H9 (cell line): ENCODE data around the gene ZNF679. TPM values are rescaled to one million over a fixed set of nuclear protein-coding genes. Genes with fewer than 3 reads are reported as not detected.

ENCODE experiments used
- DNase-seq: peaks from one replicate; pipeline ENCODE4 v3.0.0-alpha.2; 2017
- H2AFZ ChIP-seq: one replicate; pipeline ENCODE4 v1.6.1; 2013; ENCODE audit warnings: mild to moderate bottlenecking, low read length, control low read depth, moderate library complexity
- H2AK5ac ChIP-seq: 2 replicates; pipeline ENCODE4 v1.6.1; 2013; ENCODE audit warnings: low read length, control low read depth, mixed read lengths; ENCODE audit not compliant: insufficient read length
- H2BK120ac ChIP-seq: one replicate; pipeline ENCODE4 v1.6.1; 2013; ENCODE audit warnings: low read depth, mild to moderate bottlenecking, low read length, control low read depth, inconsistent platforms; ENCODE audit not compliant: poor library complexity, severe bottlenecking
- H2BK12ac ChIP-seq: 2 replicates; pipeline ENCODE4 v1.6.1; 2013; ENCODE audit warnings: low read length, control low read depth, mixed read lengths, low read depth; ENCODE audit not compliant: insufficient read length
- H2BK15ac ChIP-seq: 2 replicates; pipeline ENCODE4 v1.6.1; 2013; ENCODE audit warnings: low read depth, low read length, control low read depth
- H2BK20ac ChIP-seq: one replicate; pipeline ENCODE4 v1.6.1; 2013; ENCODE audit warnings: low read depth, mild to moderate bottlenecking, low read length, control low read depth, inconsistent platforms; ENCODE audit not compliant: poor library complexity, severe bottlenecking
- H2BK5ac ChIP-seq: 2 replicates; pipeline ENCODE4 v1.6.1; 2013; ENCODE audit warnings: low read length, control low read depth, mixed read lengths; ENCODE audit not compliant: insufficient read length
- H3K14ac ChIP-seq: 2 replicates; pipeline ENCODE4 v1.6.1; 2013; ENCODE audit warnings: low read length, control low read depth; ENCODE audit not compliant: insufficient read depth
- H3K18ac ChIP-seq: 2 replicates; pipeline ENCODE4 v1.6.1; 2013; ENCODE audit warnings: low read depth, mild to moderate bottlenecking, mixed read lengths, low read length, control low read depth; ENCODE audit not compliant: insufficient read length
- H3K23ac ChIP-seq: 2 replicates; pipeline ENCODE4 v1.6.1; 2013; ENCODE audit warnings: low read length, control low read depth, mixed read lengths, low read depth; ENCODE audit not compliant: insufficient read length
- H3K23me2 ChIP-seq: 2 replicates; pipeline ENCODE4 v1.6.1; 2013; ENCODE audit warnings: low read depth, mild to moderate bottlenecking, mixed read lengths, low read length, control low read depth; ENCODE audit not compliant: insufficient read length, poor library complexity, severe bottlenecking
- H3K27ac ChIP-seq: 2 replicates; pipeline ENCODE4 v1.5.1; 2013; ENCODE audit warnings: low read length, control low read depth, mixed read lengths, low read depth; ENCODE audit not compliant: insufficient read length
- H3K27me3 ChIP-seq: 2 replicates; pipeline ENCODE4 v1.6.1; 2013; ENCODE audit warnings: low read length, control low read depth, inconsistent platforms; ENCODE audit not compliant: insufficient read depth
- H3K4ac ChIP-seq: 2 replicates; pipeline ENCODE4 v1.6.1; 2013; ENCODE audit warnings: low read depth, mild to moderate bottlenecking, control low read depth, inconsistent platforms, low read length, moderate library complexity
- H3K4me1 ChIP-seq: 2 replicates; pipeline ENCODE4 v1.6.1; 2013; ENCODE audit warnings: low read length, control low read depth, inconsistent platforms; ENCODE audit not compliant: insufficient read depth
- H3K4me2 ChIP-seq: 2 replicates; pipeline ENCODE4 v1.6.1; 2013; ENCODE audit warnings: low read length, control low read depth, mixed read lengths; ENCODE audit not compliant: insufficient read length, insufficient read depth
- H3K56ac ChIP-seq: 2 replicates; pipeline ENCODE4 v1.6.1; 2013; ENCODE audit warnings: low read depth, mild to moderate bottlenecking, mixed read lengths, low read length, control low read depth; ENCODE audit not compliant: insufficient read length
- H3K79me1 ChIP-seq: 2 replicates; pipeline ENCODE4 v1.6.1; 2013; ENCODE audit warnings: low read depth, mild to moderate bottlenecking, moderate library complexity, low read length, control low read depth, inconsistent platforms; ENCODE audit not compliant: insufficient read depth, poor library complexity, severe bottlenecking
- H3K79me2 ChIP-seq: 2 replicates; pipeline ENCODE4 v1.6.1; 2013; ENCODE audit warnings: low read length, control low read depth, inconsistent platforms; ENCODE audit not compliant: insufficient read depth
- H3K9ac ChIP-seq: 2 replicates; pipeline ENCODE4 v1.6.1; 2013; ENCODE audit warnings: low read length, control low read depth, mixed read lengths; ENCODE audit not compliant: insufficient read length; ENCODE audit errors: extremely low read depth
- H3K9me3 ChIP-seq: one replicate; pipeline ENCODE4 v1.6.1; 2013; ENCODE audit warnings: low read depth, low read length, inconsistent platforms; ENCODE audit not compliant: control insufficient read depth
- H3T11ph ChIP-seq: one replicate; pipeline ENCODE4 v1.6.1; 2013; ENCODE audit warnings: mild to moderate bottlenecking, low read length, control low read depth, inconsistent platforms
- H4K20me1 ChIP-seq: one replicate; pipeline ENCODE4 v1.6.1; 2013; ENCODE audit not compliant: control insufficient read depth, insufficient read length, insufficient read depth
- H4K5ac ChIP-seq: 2 replicates; pipeline ENCODE4 v1.6.1; 2013; ENCODE audit warnings: low read depth, mild to moderate bottlenecking, mixed read lengths, low read length, control low read depth; ENCODE audit not compliant: insufficient read length
- H4K8ac ChIP-seq: replicated peaks from 2 replicates; pipeline ENCODE4 v1.6.1; 2013; ENCODE audit warnings: low read length, control low read depth, mixed read lengths, low read depth; ENCODE audit not compliant: insufficient read length
- H4K91ac ChIP-seq: 2 replicates; pipeline ENCODE4 v1.6.1; 2013; ENCODE audit warnings: low read depth, mild to moderate bottlenecking, moderate library complexity, mixed read lengths, low read length, control low read depth; ENCODE audit not compliant: insufficient read length
- H3K27ac Mint-ChIP-seq, 3 experiments: 2 replicates in 2 of 3; 3 replicates in 1 of 3; pipeline ENCODE4 v1.8.0; 2020 to 2021; ENCODE audit warnings: mixed read lengths in 3 of 3, mild to moderate bottlenecking in 1 of 3, moderate library complexity in 1 of 3
- H3K27me3 Mint-ChIP-seq: 2 replicates; pipeline ENCODE4 v1.8.0; 2021; ENCODE audit warnings: low read depth, mild to moderate bottlenecking, moderate library complexity, mixed read lengths
- H3K36me3 Mint-ChIP-seq, 3 experiments: 2 replicates in 2 of 3; 3 replicates in 1 of 3; pipeline ENCODE4 v1.8.0; 2020 to 2021; ENCODE audit warnings: low read depth in 3 of 3, mixed read lengths in 3 of 3; ENCODE audit not compliant: insufficient read depth in 1 of 3
- H3K4me1 Mint-ChIP-seq, 2 experiments: 2 replicates each; pipeline ENCODE4 v1.8.0; 2020; ENCODE audit warnings: mixed read lengths in 2 of 2
- H3K4me3 Mint-ChIP-seq, 2 experiments: 2 replicates in 1 of 2; 3 replicates in 1 of 2; pipeline ENCODE4 v1.8.0; 2020 to 2021; ENCODE audit warnings: mild to moderate bottlenecking in 2 of 2, mixed read lengths in 2 of 2, moderate library complexity in 1 of 2
- H3K9me3 Mint-ChIP-seq, 2 experiments: 2 replicates in 1 of 2; 3 replicates in 1 of 2; pipeline ENCODE4 v1.8.0; 2020; ENCODE audit warnings: mild to moderate bottlenecking in 2 of 2, mixed read lengths in 2 of 2, moderate library complexity in 1 of 2
- WGBS: extraction: QIAGEN DNeasy Blood & Tissue Kit; methylation state at CpG from one replicate; pipeline ENCODE4 v1.1.7; 2013; ENCODE audit warnings: missing lambda C conversion rate, low lambda C conversion rate, mixed read lengths; ENCODE audit not compliant: insufficient read length; ENCODE audit errors: extremely low coverage; 5-methylcytosine and 5-hydroxymethylcytosine counted together
- total RNA-seq: library from RNA; stranded (reverse); gene quantifications from 2 replicates; pipeline ENCODE4 v1.2.1, GENCODE V29; 2021
- TF ChIP-seq, protein P1 (sequence below): fragments of 200-600 bp; sonication (generic); conservative IDR thresholded peaks from 3 replicates; pipeline ENCODE4 v1.8.0; 2021; ENCODE audit warnings: antibody characterized with exemption, mild to moderate bottlenecking

The ZNF679 gene
- total RNA-seq, 1 experiment from 2014 or later = not detected

DNA sequence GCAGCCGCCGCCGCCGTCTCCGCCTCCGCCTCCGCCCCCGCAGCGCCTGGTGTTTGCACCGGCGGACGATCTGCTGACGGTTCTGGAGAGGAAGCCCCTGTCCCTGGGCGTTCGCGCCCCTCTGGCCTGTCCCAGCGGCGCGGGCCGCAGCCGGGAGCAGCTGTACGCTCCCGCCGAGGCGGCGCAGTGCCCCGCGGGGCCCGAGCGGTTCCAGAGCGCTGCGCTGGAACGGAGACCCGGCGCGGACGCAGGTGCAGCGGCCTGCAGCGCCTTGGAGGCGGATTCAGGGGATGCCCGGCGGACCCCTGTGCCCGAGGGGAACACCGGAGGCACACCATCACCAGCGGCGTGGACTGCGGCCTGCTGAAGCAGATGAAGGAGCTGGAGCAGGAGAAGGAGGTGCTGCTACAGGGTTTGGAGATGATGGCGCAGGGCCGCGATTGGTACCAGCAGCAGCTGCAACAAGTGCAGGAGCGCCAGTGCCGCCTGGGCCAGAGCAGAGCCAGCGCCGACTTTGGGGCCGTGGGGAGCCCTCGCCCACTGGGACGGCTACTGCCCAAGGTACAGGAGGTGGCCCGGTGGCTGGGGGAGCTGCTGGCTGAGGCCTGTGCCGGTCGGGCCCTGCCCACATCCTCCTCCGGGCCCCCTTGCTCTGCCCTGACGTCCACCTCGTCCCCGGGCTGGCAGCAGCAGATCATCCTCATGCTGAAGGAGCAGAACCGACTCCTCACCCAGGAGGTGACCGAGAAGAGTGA, 46.1 kb upstream of the ZNF679 start:
- H2BK20ac ChIP-seq = no peak overlapping the region

More for the DNA sequence above, 46.1 kb upstream of the ZNF679 start:
- no peak overlapping the region for H3K9ac ChIP-seq
- no peak overlapping the region for H3K56ac ChIP-seq
- H3K4me1 ChIP-seq = no peaks in the 10 kb centered on the region
- DNase-seq = no peak
- H3K27ac ChIP-seq = no peak overlapping the region
- WGBS = no CpG with 5 or more reads among the region's 66 CpGs
- H3K23me2 ChIP-seq = no peaks in the 10 kb centered on the region
- TF ChIP-seq, protein P1, sequence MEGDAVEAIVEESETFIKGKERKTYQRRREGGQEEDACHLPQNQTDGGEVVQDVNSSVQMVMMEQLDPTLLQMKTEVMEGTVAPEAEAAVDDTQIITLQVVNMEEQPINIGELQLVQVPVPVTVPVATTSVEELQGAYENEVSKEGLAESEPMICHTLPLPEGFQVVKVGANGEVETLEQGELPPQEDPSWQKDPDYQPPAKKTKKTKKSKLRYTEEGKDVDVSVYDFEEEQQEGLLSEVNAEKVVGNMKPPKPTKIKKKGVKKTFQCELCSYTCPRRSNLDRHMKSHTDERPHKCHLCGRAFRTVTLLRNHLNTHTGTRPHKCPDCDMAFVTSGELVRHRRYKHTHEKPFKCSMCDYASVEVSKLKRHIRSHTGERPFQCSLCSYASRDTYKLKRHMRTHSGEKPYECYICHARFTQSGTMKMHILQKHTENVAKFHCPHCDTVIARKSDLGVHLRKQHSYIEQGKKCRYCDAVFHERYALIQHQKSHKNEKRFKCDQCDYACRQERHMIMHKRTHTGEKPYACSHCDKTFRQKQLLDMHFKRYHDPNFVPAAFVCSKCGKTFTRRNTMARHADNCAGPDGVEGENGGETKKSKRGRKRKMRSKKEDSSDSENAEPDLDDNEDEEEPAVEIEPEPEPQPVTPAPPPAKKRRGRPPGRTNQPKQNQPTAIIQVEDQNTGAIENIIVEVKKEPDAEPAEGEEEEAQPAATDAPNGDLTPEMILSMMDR = no peak
- no peak overlapping the region for H2BK5ac ChIP-seq
- no peaks in the 10 kb centered on the region for H4K20me1 ChIP-seq
- peaks cover 55% of the 10 kb centered on the region for H3K9me3 ChIP-seq
- Mint-ChIP-seq H3K36me3 (peaks cover 11 to 19% (median 12%) of the 10 kb centered on the region in 3 experiments; a peak in 6 of 7 replicates), H3K27me3 (peaks cover 2% of the 10 kb centered on the region), H3K4me1 (no peaks in the 10 kb centered on the region), H3K4me3 (no peak overlapping the region), H3K27ac (no peak overlapping the region), H3K9me3 (peaks cover 75 to 92% of the 10 kb centered on the region in 2 experiments)
- no peaks in the 10 kb centered on the region; the same call in 1 of the 2 replicates for H3K27me3 ChIP-seq
- no peak overlapping the region for H3K4ac ChIP-seq
- H3K4me2 ChIP-seq = no peak overlapping the region
- H3T11ph ChIP-seq = no peak overlapping the region
- no peak overlapping the region for H4K8ac ChIP-seq
- H2BK15ac ChIP-seq = no peak overlapping the region
- H4K5ac ChIP-seq = no peak overlapping the region
- no peak overlapping the region for H2BK120ac ChIP-seq
- H2AFZ ChIP-seq = no peak overlapping the region
- H3K14ac ChIP-seq = no peak overlapping the region
- H3K23ac ChIP-seq = no peak overlapping the region
- no peak overlapping the region for H2BK12ac ChIP-seq
- no peak overlapping the region for H4K91ac ChIP-seq
- H3K79me1 ChIP-seq = no peaks in the 10 kb centered on the region
- no peak overlapping the region for H3K18ac ChIP-seq
- no peaks in the 10 kb centered on the region for H3K79me2 ChIP-seq
- H2AK5ac ChIP-seq = no peak overlapping the region
